Activated CD4-positive, alpha-beta T cell treated with anti-CD3 and anti-CD28 coated beads, Interleukin-2, amount 50 U/mL, for 4 hours (primary cell): Measurements from ENCODE around the gene TCFL5.

ENCODE experiments used
- DNase-seq, 2 experiments: peaks; one replicate each; pipeline ENCODE4 v3.0.0-alpha.2; 2020

TCFL5 gene

GRCh38 chr20:62895539-62895938, 33.9 kb upstream of the TCFL5 start:
- DNase-seq: no peak

DNA sequence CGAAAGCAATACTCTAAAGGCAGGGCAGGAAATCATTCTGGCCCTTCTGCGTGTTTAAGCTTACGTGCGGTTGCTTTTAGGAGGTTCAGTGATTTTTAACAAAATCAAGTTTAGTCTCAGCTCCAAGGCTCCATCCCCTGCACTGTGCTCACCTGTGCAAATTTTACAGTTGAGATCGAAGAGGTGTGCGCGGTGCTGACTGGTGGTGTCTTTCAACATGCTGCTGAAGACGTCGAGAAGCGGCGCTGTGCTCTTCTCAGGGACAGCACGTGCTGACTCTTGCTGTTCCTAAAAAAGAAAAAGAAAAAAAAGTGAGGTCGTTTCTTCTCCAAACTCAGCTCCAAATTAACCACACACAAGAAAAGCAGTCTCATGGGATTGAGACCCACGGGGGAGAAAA, 32.6 kb upstream of the TCFL5 start:
- DNase-seq: no peak

DNA sequence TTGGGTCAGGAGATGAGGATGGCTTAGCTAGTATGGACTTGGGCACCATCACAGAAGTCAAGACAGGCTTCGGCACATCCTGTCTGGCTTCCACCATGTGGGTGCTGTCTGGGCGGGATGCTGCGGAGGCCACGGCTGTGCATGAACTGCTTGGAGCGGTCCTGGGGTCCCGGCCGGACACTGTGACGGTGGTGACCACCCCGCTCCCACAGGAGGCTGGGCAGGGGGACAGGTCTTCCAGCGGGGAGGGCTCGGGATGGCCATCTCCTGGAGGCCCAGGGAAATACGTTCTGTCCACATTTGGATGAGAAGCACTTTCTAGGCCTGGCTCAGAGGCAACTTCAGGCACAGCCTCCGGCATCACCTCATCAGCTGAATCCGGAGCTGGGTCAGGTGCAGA, 32.1 kb upstream of the TCFL5 start:
- no peak for DNase-seq

- DNase-seq: no peak
These were observed 31.0 kb upstream of the TCFL5 start for GRCh38 chr20:62892348-62893304.

- DNase-seq: peak in 1 of 2 experiments; percentile 22
These were observed 29.5 kb upstream of the TCFL5 start for GRCh38 chr20:62891111-62891510.

DNA sequence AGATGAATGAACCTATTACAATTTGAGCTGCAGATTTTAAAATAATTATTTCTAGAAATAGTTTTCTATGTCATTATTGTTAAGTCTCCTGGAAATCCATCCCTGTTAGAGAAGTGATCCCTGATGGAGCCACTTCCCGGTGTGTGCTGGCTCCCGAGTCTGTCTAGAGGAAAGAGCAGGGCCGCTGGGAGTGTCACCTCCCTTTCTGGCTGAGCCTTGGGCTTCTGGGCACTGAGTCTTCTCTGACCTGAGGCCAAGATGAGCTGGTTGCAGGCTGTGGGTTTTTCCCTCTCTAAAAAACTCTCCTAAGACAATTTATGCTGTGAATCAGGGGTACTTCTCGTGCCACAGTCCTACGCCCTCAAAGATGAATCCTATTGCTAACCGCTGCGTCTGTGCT, 28.8 kb upstream of the TCFL5 start:
- no peak for DNase-seq

- DNase-seq: no peak
These were observed 28.2 kb upstream of the TCFL5 start for GRCh38 chr20:62889871-62890270.

- DNase-seq: no peak
These were observed 27.8 kb upstream of the TCFL5 start for GRCh38 chr20:62889411-62889810.

- no peak for DNase-seq
These were observed 27.3 kb upstream of the TCFL5 start for GRCh38 chr20:62888910-62889309.

- no peak for DNase-seq
These were observed 26.8 kb upstream of the TCFL5 start for GRCh38 chr20:62888406-62888805.

- DNase-seq: no peak
These were observed 26.2 kb upstream of the TCFL5 start for GRCh38 chr20:62887860-62888239.

DNA sequence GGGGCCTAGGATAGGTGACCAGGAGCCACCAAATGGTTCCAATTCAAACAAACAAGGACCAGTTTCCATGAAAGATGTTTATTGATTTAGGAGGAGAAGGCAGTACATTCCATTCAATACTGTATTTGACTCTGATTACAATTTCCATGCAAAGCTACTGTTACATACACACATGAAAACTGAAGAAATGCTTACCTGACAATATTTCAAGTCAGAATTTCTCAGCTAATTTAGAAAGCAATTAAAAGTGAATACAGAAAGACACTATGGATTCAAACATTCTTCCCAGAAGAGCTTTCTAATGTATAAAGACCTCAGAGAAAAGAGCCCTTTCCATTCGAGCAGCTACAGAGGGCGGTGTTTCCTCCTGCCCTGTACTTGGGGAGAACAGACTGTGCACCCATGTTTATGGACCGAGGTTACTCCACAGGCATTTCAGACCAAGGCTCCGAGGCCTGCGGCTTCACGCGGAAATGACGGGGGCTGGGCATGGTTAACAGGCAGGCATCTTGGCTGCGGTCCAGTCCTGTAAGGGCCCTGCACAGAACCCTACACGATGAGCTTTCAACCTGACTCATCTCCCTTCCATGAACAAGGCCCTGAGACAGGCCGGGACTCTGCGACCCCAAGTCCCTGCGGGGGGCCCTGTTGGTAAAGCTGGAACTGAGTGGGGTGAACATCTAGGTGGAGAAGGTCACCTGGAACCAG, 25.7 kb upstream of the TCFL5 start:
- no peak for DNase-seq

DNA sequence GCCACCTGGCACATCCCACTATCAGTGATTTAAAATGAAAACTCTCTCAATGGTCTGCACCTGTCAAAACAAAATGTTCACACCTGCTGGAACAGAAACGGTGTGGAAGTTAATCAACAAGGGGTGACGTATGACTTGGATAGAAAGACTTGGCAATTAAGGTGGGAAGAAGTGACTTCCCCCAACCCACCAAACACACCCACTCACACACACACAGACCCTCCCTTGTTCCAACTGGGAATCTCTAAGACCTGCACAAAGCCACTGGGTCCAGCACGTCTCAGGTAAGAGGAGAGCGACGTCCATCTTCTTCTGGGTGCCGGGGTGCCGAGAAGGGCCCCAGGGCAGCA, 25.1 kb upstream of the TCFL5 start:
- no peak for DNase-seq

GRCh38 chr20:62885896-62886708, 24.5 kb upstream of the TCFL5 start:
- no peak for DNase-seq

GRCh38 chr20:62885046-62885895, 23.6 kb upstream of the TCFL5 start:
- no peak for DNase-seq

DNA sequence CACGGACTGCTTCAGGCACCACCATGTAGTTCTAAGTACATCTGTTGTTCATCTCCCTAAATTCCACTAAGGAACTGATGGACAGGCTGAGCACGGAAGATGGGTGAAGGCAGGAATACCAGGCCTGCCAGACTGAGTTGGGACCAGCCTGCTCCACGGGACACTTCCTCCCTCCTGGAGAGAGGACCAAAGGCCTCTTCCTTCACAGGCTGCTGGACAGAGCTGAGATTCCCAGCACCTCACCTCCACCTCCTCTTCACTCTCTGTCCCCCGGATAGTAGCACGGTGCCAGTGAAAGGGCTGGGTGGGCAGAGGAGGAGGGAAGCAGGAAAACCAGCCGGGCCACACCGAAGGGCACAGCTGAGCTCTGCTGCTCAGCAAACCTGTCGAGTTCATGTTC, 22.9 kb upstream of the TCFL5 start:
- no peak for DNase-seq

DNA sequence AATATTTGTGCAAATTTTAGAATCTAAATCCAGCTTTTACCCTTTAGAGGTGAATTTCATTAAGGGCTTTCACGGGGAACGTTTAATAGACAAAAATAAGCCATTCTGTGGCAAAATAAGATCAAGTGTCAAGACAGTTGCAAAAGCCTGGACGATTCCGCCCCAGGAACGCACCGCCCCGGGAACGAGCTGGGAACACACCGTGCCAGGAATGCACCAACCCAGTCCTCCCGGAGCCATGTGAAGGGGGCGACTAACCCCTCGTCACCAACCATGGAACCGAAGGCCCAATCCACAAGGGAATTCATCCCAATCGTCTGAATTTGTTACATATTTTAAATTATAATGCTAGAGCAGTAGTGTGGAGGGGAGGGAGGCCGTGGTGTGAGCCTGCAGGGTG, 20.8 kb upstream of the TCFL5 start:
- DNase-seq: no peak

- DNase-seq: no peak
These were observed 20.2 kb upstream of the TCFL5 start for GRCh38 chr20:62881662-62882395.

- no peak for DNase-seq
These were observed 19.5 kb upstream of the TCFL5 start for GRCh38 chr20:62880935-62881661.

DNA sequence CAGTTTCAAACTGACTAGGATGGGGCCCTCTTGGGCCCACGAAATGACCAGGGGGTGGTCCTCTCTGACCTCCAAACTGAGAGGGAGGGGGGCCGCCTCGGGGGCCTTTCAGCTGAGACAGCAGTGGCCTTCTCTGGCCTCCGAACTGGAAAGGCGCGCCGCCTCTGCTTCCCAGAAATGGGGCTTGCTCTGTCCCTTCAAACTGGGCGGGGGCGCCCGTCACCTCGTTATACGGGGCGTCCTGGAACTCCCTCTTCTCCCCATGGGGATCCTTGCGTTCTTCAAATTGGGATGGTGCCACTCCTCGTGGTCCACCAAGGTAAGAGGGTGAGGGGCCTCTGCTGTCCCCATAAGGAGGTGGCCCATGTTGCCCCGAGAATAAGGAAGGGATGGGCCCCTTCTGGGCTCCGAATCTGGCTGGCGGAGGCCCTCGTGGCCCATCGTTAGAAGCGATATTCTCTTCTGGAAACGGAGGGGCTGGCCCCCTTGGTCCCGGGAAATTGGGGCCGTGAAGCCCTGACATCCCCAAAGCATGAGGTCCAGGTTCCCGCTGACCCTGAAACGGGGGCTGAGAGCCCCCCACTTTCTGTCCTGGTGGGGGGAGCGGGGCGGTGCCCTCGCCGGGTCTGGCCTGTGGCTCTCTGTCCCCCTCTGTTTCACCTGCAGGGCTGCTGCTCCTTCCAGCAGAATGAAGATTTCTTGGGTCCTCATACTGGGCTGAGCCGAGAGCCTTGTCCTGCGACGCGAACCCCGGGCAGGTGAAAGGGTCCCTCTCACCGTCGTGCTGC, 18.7 kb upstream of the TCFL5 start:
- DNase-seq: no peak
